Nephron progenitor cell (in vitro differentiated cells): ENCODE data around the gene ZBTB48.

Source experiments
- DNase-seq: peaks from one replicate; pipeline ENCODE4 v3.0.0; 2021
- H3K27ac Mint-ChIP-seq: 2 replicates; pipeline ENCODE4 v1.8.0; 2021; ENCODE audit warnings: mild to moderate bottlenecking, moderate library complexity, mixed read lengths
- H3K27me3 Mint-ChIP-seq: 2 replicates; pipeline ENCODE4 v1.8.0; 2021; ENCODE audit warnings: mild to moderate bottlenecking, low read depth, mixed read lengths; ENCODE audit not compliant: poor library complexity
- H3K36me3 Mint-ChIP-seq: 2 replicates; pipeline ENCODE4 v1.8.0; 2021; ENCODE audit warnings: low read depth, mixed read lengths
- H3K4me1 Mint-ChIP-seq: 2 replicates; pipeline ENCODE4 v1.8.0; 2021; ENCODE audit warnings: mixed read lengths
- H3K4me3 Mint-ChIP-seq: 2 replicates; pipeline ENCODE4 v1.8.0; 2021; ENCODE audit warnings: mild to moderate bottlenecking, moderate library complexity, mixed read lengths
- H3K9me3 Mint-ChIP-seq: 2 replicates; pipeline ENCODE4 v1.8.0; 2021; ENCODE audit warnings: mild to moderate bottlenecking, moderate library complexity, mixed read lengths
- TF ChIP-seq, protein P1 (sequence below): fragments of 200-600 bp; sonication (generic); IDR thresholded peaks from 2 replicates; pipeline ENCODE4 v1.5.0; 2021; ENCODE audit warnings: antibody characterized with exemption

Gene ZBTB48

DNA sequence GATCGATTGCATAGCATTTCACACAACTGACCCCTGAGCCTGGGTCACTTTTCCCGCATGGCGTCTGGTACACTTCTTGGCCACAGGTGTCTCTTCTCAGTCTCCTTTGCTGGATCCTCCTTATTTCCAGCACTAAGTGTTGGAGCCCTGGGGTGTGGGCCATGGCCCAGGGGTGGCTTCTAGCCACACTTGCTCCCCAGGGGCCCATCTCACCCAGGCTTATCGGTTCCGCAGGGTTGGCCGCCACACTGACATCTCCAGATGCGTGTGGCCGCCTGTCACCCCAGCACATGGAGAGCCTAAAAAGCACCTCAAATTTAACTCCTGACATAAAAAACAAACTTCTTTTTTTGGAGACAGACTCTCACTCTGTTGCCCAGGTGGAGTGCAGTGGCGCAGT, 47.2 kb downstream of the ZBTB48 start:
- DNase-seq, result no peak
- TF ChIP-seq, protein P1, sequence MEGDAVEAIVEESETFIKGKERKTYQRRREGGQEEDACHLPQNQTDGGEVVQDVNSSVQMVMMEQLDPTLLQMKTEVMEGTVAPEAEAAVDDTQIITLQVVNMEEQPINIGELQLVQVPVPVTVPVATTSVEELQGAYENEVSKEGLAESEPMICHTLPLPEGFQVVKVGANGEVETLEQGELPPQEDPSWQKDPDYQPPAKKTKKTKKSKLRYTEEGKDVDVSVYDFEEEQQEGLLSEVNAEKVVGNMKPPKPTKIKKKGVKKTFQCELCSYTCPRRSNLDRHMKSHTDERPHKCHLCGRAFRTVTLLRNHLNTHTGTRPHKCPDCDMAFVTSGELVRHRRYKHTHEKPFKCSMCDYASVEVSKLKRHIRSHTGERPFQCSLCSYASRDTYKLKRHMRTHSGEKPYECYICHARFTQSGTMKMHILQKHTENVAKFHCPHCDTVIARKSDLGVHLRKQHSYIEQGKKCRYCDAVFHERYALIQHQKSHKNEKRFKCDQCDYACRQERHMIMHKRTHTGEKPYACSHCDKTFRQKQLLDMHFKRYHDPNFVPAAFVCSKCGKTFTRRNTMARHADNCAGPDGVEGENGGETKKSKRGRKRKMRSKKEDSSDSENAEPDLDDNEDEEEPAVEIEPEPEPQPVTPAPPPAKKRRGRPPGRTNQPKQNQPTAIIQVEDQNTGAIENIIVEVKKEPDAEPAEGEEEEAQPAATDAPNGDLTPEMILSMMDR, result no peak
- Mint-ChIP-seq H3K4me3 (peak overlapping the region; percentile 92), H3K4me1 (peaks cover 49% of the 10 kb centered on the region), H3K27ac (no peak overlapping the region), H3K27me3 (no peaks in the 10 kb centered on the region), H3K9me3 (no peaks in the 10 kb centered on the region), H3K36me3 (peaks cover 53% of the 10 kb centered on the region)

DNA sequence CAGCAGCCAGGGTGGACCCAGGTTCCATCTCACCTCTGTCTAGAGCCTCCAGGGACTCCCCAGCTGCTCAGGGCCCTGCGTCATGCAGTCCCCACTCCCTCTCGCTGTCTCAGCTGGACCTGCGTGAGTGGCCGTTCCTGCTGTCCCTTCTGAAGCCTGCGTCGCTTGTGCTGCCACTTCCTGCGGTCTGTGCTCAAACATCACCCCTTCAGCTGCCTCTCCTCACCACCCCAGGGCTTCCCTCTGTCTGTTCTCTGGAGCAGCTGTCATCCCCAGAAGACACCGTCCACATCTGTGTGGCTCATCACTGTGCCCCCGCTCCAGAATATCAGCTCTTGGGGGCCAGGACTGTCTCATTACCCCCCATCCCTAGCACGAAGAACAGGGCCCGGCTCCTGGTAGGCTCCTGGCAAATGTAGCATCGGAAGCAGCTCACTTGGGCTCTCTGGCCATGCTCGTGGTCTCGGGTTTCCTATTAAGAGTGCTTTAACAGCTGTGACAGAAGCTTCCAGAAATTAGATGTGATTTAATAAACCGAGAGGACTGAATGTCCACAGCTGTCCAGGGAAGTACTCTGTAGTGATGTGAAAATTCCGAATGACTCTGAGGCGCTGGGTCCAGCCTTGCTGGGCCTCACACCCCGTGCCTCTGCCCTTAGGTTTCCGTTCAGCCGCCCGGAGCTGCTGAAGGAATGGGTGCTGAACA, 48.2 kb downstream of the ZBTB48 start:
- Mint-ChIP-seq H3K4me3 (peak overlapping the region; percentile 68), H3K27ac (no peak overlapping the region), H3K27me3 (no peaks in the 10 kb centered on the region), H3K36me3 (peaks cover 48% of the 10 kb centered on the region), H3K9me3 (no peaks in the 10 kb centered on the region), H3K4me1 (peaks cover 43% of the 10 kb centered on the region)
- TF ChIP-seq, protein P1, result no peak
- no peak for DNase-seq

DNA sequence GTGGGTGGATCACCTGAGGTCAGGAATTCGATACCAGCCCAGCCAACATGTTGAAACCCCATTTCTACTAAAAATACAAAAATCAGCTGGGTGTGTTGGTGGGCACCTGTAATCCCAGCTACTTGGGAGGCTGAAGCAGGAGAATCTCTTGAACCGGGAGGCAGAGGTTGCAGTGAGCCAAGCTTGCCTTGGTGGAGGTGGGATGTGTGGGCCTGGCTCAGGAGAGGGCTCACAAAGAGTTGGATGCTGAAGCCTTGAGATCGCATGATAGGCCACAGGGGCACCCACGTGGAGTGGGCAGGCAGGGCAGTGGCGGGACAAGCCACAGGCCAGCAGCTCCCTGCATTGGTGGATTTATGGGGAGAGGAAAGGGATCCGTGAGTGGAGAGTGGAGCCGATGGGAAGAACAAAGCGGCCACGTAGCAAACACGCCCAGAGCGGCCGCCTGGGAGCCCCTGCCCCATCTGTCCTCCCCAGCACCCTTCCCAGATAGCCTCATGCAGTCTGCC, 49.2 kb downstream of the ZBTB48 start:
- Mint-ChIP-seq H3K4me3 (no peak overlapping the region), H3K36me3 (peaks cover 42% of the 10 kb centered on the region), H3K27me3 (no peaks in the 10 kb centered on the region), H3K4me1 (peaks cover 33% of the 10 kb centered on the region), H3K9me3 (no peaks in the 10 kb centered on the region), H3K27ac (no peak overlapping the region)
- no peak for DNase-seq
- TF ChIP-seq, protein P1, result no peak

DNA sequence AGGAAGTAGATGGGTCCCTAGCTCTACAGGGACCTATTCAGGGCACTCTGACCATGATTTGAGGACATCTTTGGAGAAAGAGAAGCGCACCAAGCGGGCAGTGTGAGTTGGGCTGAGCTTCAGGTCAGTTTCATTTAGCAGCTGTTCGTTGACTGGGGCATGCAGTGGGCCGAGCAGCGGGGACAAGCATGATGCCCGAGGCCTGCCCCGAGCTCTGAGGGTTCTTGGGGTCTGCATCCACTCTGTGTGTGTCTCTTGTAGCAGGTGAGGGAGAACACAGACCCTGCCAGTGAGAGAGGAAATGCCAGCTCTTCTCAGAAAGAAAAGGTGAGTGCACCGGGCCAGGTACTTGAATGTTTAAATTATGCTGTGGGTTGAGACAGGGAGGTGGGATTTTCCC, 50.2 kb downstream of the ZBTB48 start:
- no peak overlapping the region for H3K4me3 Mint-ChIP-seq
- no peaks in the 10 kb centered on the region for H3K27me3 Mint-ChIP-seq
- H3K4me1 Mint-ChIP-seq, result peaks cover 26% of the 10 kb centered on the region
- H3K9me3 Mint-ChIP-seq, result no peaks in the 10 kb centered on the region
- no peak for DNase-seq
- H3K27ac Mint-ChIP-seq, result no peak overlapping the region
- H3K36me3 Mint-ChIP-seq, result peaks cover 38% of the 10 kb centered on the region
- TF ChIP-seq, protein P1, result no peak

DNA sequence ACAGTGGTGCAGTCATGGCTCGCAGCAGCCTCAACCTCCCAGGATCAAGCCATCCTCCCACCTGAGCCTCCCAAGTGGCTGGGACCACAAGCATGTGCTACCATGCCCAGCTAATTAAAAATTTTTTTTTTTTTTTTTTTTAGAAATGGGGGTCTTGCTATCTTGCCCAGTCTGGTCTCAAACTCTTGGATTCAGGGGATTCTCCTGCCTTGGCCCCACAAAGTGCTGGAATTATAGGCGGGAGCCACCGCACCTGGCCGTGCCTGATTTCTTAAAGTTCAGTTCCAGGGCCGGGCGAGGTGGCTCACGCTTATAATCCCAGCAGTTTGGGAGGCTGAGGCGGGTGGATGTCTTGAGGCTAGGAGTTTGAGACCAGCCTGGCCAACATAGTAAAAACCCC, 51.3 kb downstream of the ZBTB48 start:
- H3K27me3 Mint-ChIP-seq, result no peaks in the 10 kb centered on the region
- no peak overlapping the region for H3K4me3 Mint-ChIP-seq
- no peak for DNase-seq
- no peaks in the 10 kb centered on the region for H3K9me3 Mint-ChIP-seq
- peaks cover 42% of the 10 kb centered on the region for H3K36me3 Mint-ChIP-seq
- H3K4me1 Mint-ChIP-seq, result peaks cover 21% of the 10 kb centered on the region
- H3K27ac Mint-ChIP-seq, result no peak overlapping the region
- TF ChIP-seq, protein P1, result no peak
